ENCODE measurements around the gene DNAJB6.

The DNAJB6 gene

DNA sequence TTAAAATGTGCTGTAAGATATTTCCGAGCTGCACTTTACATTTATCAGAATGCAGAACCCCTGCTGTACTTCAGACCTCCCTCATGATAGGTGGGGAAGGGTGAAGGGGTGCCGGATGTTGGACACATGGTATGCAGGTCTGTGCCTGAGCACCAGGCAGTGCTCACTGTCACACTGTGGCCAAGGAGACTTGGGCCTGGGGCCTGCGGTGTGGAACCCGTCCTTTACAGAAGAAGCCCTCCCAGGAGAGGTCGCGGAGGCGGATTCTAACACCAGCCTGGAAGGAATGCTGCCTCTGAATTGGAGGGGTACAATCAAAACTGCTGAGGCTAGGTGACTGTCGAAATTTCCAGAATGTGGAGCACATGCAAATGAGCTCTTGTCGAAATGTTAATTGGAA is 34.5 kb downstream of the DNAJB6 start:
- Mint-ChIP-seq H3K27me3 (no peaks in the 10 kb centered on the region), H3K27ac (peak overlapping the region; percentile 42), H3K4me3 (no peak overlapping the region), H3K9me3 (no peaks in the 10 kb centered on the region), H3K36me3 (ENCODE audit: low read depth) (peaks cover 94% of the 10 kb centered on the region), H3K4me1 (ENCODE audit: low read depth) (peaks cover 45% of the 10 kb centered on the region)
- DNase-seq, result no peak

DNA sequence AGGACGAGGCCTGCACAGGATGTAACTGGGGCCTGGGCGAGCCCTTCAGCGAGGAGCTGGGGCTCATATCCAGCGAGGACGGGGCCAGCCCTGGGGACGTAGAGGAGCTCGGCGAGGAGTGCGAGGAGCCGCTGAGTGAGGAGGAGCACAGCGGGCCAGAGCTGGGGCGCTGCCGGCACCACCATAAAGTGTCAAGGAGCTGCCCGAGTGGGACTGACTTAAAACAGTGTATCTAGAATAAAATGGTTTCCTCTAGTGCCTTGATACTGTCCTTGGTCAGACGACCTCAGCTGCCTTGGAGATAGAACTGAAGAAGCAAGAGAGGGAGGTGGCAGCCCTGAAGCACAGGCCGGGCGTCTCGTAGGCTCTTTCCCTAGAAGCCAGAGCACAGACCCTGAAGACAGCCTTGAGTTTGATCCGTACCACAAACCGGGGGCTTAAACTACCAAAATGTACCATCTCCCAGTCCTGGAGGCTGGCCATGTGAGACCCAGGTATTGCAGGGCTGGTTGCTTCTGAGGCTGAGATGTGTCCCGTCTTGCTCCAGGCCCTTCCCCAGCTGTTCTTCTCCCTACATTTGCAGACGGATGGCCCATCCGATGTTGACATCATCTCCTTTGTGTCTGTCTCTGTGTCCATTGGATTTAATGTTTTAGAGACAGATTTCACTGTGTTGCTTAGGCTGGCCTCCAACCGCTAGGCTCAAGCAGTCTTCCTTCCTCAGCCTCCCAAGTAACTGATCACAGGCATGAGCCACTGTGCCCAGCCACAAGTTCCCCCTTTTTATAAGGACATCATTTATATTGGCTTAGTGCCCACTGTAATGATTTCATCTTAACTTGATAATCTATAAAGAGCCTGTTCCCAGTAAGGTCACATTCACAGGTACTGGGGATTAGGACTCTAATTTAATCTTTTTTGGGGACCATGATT is 35.8 kb downstream of the DNAJB6 start:
- Mint-ChIP-seq H3K36me3 (ENCODE audit: low read depth) (peaks cover 91% of the 10 kb centered on the region), H3K4me3 (no peak overlapping the region), H3K4me1 (ENCODE audit: low read depth) (peaks cover 56% of the 10 kb centered on the region), H3K9me3 (no peaks in the 10 kb centered on the region), H3K27me3 (no peaks in the 10 kb centered on the region), H3K27ac (peak overlapping the region; percentile 60)
- no peak for DNase-seq

DNA sequence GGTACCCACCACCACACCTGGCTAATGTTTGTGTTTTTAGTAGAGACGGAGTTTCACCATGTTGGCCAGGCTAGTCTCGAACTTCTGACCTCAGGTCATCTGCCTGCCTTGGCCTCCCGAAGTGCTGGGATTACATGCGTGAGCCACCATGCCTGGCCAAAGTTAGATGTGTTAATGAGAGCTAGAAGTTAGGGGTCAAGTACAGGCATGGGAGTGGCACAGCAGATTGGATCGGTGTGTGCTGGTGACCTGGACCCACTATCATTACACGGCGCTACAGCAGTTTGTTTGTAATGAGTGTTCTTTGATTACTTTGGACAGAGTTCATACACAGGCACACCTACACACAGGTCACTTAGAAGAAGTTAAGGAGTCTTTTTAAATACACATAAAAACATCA is 36.7 kb downstream of the DNAJB6 start:
- Mint-ChIP-seq H3K4me1 (ENCODE audit: low read depth) (peaks cover 63% of the 10 kb centered on the region), H3K27ac (peak overlapping the region; percentile 60), H3K27me3 (no peaks in the 10 kb centered on the region), H3K36me3 (ENCODE audit: low read depth) (peaks cover 89% of the 10 kb centered on the region), H3K4me3 (no peak overlapping the region), H3K9me3 (no peaks in the 10 kb centered on the region)
- no peak for DNase-seq

DNA sequence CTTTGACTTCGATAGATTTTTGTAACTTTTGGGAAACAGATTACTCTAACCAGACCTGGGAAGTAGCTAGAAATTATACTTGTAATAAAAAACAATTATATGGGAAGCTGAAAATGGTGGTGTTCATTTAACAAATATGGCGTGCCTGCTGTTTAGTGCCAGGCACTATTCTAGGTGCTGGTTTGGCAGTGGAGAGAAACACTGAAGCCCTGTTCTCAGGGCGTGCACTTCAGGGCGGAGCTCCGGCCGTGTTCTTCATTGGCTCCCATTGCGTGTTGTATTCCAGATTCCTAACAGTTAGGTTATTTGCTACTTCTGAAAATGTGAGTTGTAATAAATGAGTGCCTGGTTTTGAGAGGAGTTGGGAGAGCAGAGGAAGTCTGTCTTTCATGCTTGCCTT is 38.6 kb downstream of the DNAJB6 start:
- no peak for DNase-seq
- no peaks in the 10 kb centered on the region for H3K9me3 Mint-ChIP-seq
- peak overlapping the region; percentile 55 for H3K27ac Mint-ChIP-seq
- H3K4me3 Mint-ChIP-seq, result no peak overlapping the region
- H3K4me1 Mint-ChIP-seq (ENCODE audit: low read depth), result peaks cover 71% of the 10 kb centered on the region
- H3K27me3 Mint-ChIP-seq, result no peaks in the 10 kb centered on the region
- H3K36me3 Mint-ChIP-seq (ENCODE audit: low read depth), result peaks cover 87% of the 10 kb centered on the region

DNA sequence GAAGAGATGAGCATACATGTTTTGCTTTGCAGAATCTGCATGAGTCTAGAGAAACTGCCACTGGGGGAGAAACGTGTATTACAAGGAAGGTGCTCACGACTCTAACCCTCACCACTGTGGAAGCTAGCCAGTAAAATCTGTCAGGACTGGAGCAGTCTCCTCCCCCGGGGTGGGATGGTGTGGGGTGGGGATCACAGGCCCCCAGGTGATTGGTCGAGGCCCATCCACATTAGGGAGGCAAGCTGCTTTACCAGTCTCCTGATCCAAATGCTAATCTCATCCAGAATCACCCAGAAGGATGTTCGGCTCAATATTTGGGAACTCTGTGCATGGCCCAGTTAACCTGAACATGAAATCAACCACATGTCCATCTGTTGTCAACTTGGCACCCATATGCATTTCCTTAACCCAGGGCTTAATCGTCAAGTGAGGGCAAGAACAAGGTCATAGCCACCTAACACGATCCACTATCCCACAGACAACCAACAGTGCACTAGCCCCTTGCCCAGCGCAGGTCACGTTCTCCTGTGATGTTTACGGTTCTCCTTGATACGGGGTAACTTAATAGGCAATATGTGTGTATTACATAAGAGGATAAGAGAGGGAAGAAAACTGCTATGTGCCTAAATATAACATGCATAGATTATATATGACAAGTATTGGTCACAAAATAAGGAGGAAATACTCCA is 40.8 kb downstream of the DNAJB6 start:
- no peaks in the 10 kb centered on the region for H3K9me3 Mint-ChIP-seq
- DNase-seq, result no peak
- no peaks in the 10 kb centered on the region for H3K27me3 Mint-ChIP-seq
- H3K4me1 Mint-ChIP-seq (ENCODE audit: low read depth), result peaks cover 69% of the 10 kb centered on the region
- H3K36me3 Mint-ChIP-seq (ENCODE audit: low read depth), result peaks cover 86% of the 10 kb centered on the region
- peak overlapping the region; percentile 82 for H3K27ac Mint-ChIP-seq
- no peak overlapping the region for H3K4me3 Mint-ChIP-seq

DNA sequence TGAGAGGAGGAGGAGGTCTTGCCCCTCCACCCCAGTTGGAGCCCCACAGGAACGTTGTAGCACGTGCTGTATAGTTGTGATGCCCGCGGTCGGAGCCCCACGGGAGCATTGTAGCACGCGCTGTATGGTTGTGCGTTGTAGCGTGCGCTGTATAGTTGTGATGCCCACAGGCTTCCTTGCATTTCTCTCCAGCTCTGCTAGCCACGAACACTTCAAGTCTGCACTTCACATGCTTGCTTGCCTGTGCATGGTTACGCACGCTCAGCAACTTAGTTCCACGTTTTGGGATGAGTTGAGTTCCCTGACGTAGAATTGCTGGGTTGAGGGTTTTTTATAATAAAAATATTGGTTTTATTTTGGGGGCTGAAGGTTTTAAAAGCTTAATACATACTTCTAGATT is 41.6 kb downstream of the DNAJB6 start:
- no peak for DNase-seq
- Mint-ChIP-seq H3K36me3 (ENCODE audit: low read depth) (peaks cover 86% of the 10 kb centered on the region), H3K4me1 (ENCODE audit: low read depth) (peaks cover 61% of the 10 kb centered on the region), H3K9me3 (no peaks in the 10 kb centered on the region), H3K4me3 (no peak overlapping the region), H3K27me3 (no peaks in the 10 kb centered on the region), H3K27ac (peak overlapping the region; percentile 24)

DNA sequence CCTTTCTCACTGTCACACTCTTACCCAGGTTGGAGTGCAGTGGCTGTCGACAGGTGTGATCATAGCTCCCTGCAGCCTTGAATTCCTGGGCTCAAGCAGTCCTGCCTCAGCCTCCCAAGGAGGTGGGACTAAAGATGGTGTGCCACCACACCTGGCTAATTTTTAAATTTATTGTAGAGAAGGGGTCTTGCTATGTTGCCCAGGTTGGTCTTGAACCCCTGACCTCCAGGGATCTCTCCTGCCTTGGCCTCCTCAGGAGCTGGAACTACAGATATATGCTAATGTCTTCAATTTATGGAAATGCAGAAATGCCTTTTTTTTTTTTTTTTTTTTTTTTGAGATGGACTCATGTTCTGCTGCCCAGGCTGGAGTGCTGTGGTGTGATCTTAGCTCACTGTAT is 42.7 kb downstream of the DNAJB6 start:
- Mint-ChIP-seq H3K27ac (peak overlapping the region; percentile 68), H3K4me3 (no peak overlapping the region), H3K27me3 (no peaks in the 10 kb centered on the region), H3K4me1 (ENCODE audit: low read depth) (peaks cover 50% of the 10 kb centered on the region), H3K36me3 (ENCODE audit: low read depth) (peaks cover 85% of the 10 kb centered on the region), H3K9me3 (no peaks in the 10 kb centered on the region)
- DNase-seq, result no peak

DNA sequence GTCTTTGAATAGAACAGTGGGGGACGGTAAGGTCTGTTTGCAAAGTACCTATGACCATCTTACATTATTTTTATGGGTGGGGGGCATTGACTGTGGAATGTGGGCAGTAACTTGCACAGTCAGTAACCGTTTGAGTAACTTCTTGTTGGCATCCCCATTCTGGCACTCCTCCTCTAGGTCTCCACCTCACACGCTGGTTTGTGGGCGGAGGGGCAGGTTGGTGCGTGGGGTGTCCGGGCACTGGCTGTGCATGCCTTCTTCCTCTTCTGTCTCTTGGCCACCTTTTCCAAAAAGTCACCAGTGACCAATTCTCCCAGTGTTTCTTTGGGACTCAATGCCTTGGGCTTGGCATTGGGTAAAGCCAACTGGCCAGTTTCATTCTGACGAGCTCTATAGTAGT is 43.6 kb downstream of the DNAJB6 start:
- Mint-ChIP-seq H3K27me3 (no peaks in the 10 kb centered on the region), H3K4me1 (ENCODE audit: low read depth) (peaks cover 41% of the 10 kb centered on the region), H3K9me3 (no peaks in the 10 kb centered on the region), H3K27ac (peak overlapping the region; percentile 68), H3K4me3 (no peak overlapping the region), H3K36me3 (ENCODE audit: low read depth) (peaks cover 85% of the 10 kb centered on the region)
- no peak for DNase-seq

DNA sequence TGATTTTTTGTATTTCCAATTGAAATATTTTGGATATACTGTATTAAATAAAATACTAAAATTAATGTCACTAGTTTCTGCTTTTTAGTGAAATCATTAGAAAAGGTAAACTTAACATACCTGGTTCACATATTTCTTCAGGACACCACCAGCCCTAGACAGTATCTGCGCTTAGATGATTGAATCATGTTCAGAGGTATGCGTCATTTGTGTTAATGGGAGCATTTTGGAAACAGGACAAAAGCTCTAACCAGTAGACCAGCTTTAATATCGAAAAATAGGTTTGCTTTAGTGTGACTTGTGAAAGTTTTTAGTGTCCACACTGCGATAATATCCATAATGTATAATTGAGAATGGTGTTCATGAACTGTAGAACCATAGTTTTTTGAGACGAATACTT is 47.1 kb downstream of the DNAJB6 start:
- Mint-ChIP-seq H3K9me3 (no peaks in the 10 kb centered on the region), H3K27ac (no peak overlapping the region), H3K4me1 (ENCODE audit: low read depth) (peaks cover 28% of the 10 kb centered on the region)

DNA sequence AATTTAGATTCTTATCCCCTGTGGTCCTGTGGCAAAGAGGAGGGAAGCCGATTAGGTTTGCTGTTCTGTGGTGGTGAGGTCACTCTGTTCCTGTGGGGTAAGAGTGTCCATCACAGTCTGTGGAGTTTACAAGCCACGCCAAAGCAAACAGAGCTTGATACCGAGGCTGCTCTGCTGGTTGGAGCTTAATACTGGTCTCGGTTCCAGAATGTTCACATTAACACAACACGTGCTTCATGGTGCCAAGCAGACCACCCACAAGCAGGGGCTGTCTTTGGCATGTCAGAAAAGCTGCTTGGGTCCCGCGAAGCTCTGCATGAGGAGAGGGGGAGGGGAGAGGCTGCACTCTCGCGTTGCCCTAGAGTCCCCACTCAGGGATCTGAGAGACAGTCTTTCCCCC is 47.5 kb downstream of the DNAJB6 start:
- H3K27ac Mint-ChIP-seq, result peak overlapping the region; percentile 50
- no peak overlapping the region for H3K4me3 Mint-ChIP-seq
- no peak for DNase-seq
- H3K27me3 Mint-ChIP-seq, result no peaks in the 10 kb centered on the region
- H3K36me3 Mint-ChIP-seq (ENCODE audit: low read depth), result peaks cover 84% of the 10 kb centered on the region
- no peaks in the 10 kb centered on the region for H3K9me3 Mint-ChIP-seq
- H3K4me1 Mint-ChIP-seq (ENCODE audit: low read depth), result peaks cover 29% of the 10 kb centered on the region

More for the DNA sequence above, 47.1 kb downstream of the DNAJB6 start:
- Mint-ChIP-seq H3K36me3 (ENCODE audit: low read depth) (peaks cover 83% of the 10 kb centered on the region), H3K27me3 (no peaks in the 10 kb centered on the region), H3K4me3 (no peak overlapping the region)
- DNase-seq, result no peak

DNA sequence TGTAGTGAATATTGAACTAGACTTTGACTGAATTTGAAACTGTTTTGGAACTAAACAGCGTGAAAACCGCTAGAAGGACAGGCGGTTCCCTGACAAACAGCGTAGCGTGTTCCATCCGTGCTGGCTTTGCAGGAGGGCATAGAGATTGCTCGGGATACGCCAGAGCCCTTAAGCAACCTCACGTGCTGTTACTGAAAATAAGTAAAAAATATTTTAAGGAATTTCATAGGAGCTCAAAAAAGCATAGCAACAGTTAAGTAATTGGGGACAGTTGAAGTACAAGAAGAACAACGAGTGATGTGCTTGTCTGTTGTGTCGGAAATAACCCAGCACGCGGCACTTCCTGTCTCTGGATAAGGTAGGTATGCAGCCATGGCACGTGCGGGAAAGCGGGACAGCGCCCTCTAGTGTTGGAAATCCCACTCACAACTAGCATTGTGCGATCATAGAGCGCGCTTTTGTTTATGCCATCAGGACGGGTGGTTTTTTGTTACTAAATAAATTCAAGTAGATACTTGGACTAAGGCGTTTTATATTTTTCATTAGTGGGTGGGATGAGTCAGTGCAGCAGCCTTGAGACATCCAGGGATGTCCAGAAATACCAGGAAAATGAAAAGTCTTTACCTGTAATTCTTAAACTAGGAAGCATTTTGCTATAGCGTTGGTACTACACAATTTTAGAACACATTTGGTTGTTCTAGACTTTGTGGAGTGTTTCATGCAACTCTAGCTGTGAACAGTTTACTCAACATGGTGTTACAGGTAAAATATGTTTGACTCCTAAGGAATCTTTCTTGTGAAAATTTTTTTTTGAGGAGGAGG is 50.4 kb downstream of the DNAJB6 start:
- peak; percentile 87 for DNase-seq
- Mint-ChIP-seq H3K4me3 (peak overlapping the region; percentile 20), H3K27ac (peak overlapping the region; percentile 85), H3K9me3 (no peaks in the 10 kb centered on the region), H3K27me3 (no peaks in the 10 kb centered on the region), H3K4me1 (ENCODE audit: low read depth) (peaks cover 34% of the 10 kb centered on the region), H3K36me3 (ENCODE audit: low read depth) (peaks cover 88% of the 10 kb centered on the region)

DNA sequence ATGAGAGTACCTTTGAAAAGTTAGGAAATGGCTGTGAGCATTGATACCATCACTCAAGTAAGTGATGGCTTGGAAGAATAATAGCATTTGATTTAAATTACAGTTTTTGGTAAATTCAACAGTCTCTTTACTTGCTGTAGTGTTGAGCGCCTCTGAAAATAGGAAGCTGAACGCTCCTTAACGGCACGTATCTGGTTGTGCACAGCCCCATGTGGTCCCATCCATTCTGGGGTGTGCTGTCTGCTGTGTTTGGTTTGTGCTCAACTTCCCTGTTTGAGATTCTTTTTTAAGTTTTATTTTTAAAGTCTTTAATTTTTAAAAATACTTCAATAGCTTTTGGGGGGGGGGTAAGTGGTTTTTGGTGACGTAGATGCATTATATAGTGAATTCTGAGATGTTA is 51.5 kb downstream of the DNAJB6 start:
- Mint-ChIP-seq H3K36me3 (ENCODE audit: low read depth) (peaks cover 85% of the 10 kb centered on the region), H3K4me3 (no peak overlapping the region), H3K4me1 (ENCODE audit: low read depth) (peaks cover 36% of the 10 kb centered on the region), H3K27ac (no peak overlapping the region), H3K9me3 (no peaks in the 10 kb centered on the region), H3K27me3 (no peaks in the 10 kb centered on the region)
- DNase-seq, result peak; percentile 16

DNA sequence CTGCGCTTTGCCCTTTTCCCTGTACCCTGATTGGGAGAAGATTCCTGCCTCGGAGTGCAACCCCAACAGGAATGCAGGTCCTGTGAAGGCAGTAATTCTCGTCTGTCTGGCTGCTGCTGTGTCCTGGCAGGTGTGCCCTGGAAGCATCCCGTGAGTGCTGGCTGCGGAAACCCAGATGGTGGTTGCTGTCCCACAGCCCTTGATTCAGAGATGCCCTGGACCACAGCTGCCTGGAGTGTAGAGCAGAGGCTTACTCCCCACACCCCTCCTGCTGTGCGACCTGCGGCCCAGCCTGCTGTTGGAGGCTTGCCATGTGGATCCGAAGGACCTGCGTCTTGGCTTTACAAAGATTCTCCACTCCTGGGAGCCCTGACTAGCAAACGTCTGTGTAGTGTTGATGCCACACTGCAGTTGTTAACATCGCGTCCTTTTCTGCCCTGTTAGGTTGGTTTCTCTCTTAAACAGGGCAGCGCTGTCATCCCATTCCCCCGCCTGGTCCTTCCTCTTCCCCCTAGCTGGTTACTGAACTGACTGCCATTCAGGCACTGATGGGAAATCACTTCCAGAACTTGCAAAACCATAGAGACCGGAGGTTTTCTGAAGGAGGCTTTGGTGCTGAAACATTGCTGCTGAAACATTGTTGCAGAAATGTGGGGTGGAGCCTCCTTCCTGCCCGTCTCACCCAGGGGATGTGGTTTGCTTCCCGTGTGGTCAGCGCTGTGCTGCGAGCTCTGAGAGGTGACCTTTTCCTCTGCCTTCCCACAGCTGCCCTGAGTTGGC is 53.3 kb downstream of the DNAJB6 start:
- peaks cover 45% of the 10 kb centered on the region for H3K4me1 Mint-ChIP-seq (ENCODE audit: low read depth)
- H3K36me3 Mint-ChIP-seq (ENCODE audit: low read depth), result peaks cover 80% of the 10 kb centered on the region
- H3K4me3 Mint-ChIP-seq, result no peak overlapping the region
- no peak for DNase-seq
- no peaks in the 10 kb centered on the region for H3K27me3 Mint-ChIP-seq
- no peaks in the 10 kb centered on the region for H3K9me3 Mint-ChIP-seq
- peak overlapping the region; percentile 71 for H3K27ac Mint-ChIP-seq
